Endothelial cell of umbilical vein (primary cell): ENCODE data around the gene GTF3C1. TPM values are rescaled to one million over a fixed set of nuclear protein-coding genes. Genes with fewer than 3 reads are reported as not detected.

Experiments
- BruUV-seq: library from RNA; stranded (reverse); fragments of 400-500 nt; replicated peaks from 2 replicates; lab custom pipeline; 2021; lab: Mats Ljungman, UMichigan
- CTCF ChIA-PET: fragments of 300-600, 350-600 bp; sonication (Branson Sonifier 250); formaldehyde crosslinking; loops from one replicate; lab custom pipeline; 2021; ENCODE audit warnings: antibody characterized with exemption, inconsistent platforms; lab: Charles Lee
- POLR2A ChIA-PET: fragments of 300-600, 350-600 bp; sonication (Branson Sonifier 250); formaldehyde crosslinking; loops from one replicate; lab custom pipeline; 2021; ENCODE audit warnings: antibody characterized with exemption, inconsistent platforms; lab: Charles Lee
- DNase-seq: peaks from one replicate; pipeline ENCODE4 v3.0.0-alpha.2; 2011; ENCODE audit warnings: low read depth, low spot score
- FAIRE-seq: peaks from 2 replicates; lab custom pipeline; 2011; peaks lifted over from hg19 to GRCh38; lab: Jason Lieb, UNC
- H2AFZ ChIP-seq: 2 replicates; pipeline ENCODE4 v1.6.0; 2012; ENCODE audit warnings: low read depth, low read length, control low read depth, inconsistent platforms
- H3K27ac ChIP-seq: 2 replicates; pipeline ENCODE4 v1.5.1; 2011; ENCODE audit warnings: low read depth, mild to moderate bottlenecking, control low read depth, low read length, moderate library complexity; ENCODE audit not compliant: insufficient read depth
- H3K27me3 ChIP-seq, 2 experiments: 2 replicates each; pipeline versions ENCODE4 v1.6.0 to v1.6.1; 2011; ENCODE audit warnings: low read length in 2 of 2, mixed read lengths in 1 of 2; ENCODE audit not compliant: control insufficient read depth in 2 of 2, insufficient read depth in 2 of 2
- H3K36me3 ChIP-seq, 2 experiments: 2 replicates in 1 of 2; 3 replicates in 1 of 2; pipeline ENCODE4 v1.5.1; 2011; ENCODE audit warnings: low read length in 2 of 2, mild to moderate bottlenecking in 1 of 2, moderate library complexity in 1 of 2; ENCODE audit not compliant: control insufficient read depth in 2 of 2, insufficient read depth in 2 of 2; ENCODE audit errors: extremely low read depth in 1 of 2
- H3K4me1 ChIP-seq: 3 replicates; pipeline ENCODE4 v1.5.1; 2011; ENCODE audit warnings: mild to moderate bottlenecking, low read length; ENCODE audit not compliant: control insufficient read depth, insufficient read depth; ENCODE audit errors: extremely low read depth
- H3K4me2 ChIP-seq: 2 replicates; pipeline ENCODE4 v1.6.1; 2011; ENCODE audit warnings: low read length, control low read depth, mixed read lengths; ENCODE audit not compliant: insufficient read depth
- H3K4me3 ChIP-seq, 3 experiments: fragments of 200-600 bp in 1 of 3; sonication (generic), shearing (Covaris generic) in 1 of 3; replicated peaks in 1 of 3; 2 replicates each; pipeline ENCODE4 v1.5.1; 2011 to 2016; ENCODE audit warnings: control low read depth in 3 of 3, low read length in 3 of 3, mild to moderate bottlenecking in 2 of 3, inconsistent platforms in 1 of 3, low read depth in 1 of 3, moderate library complexity in 1 of 3; ENCODE audit not compliant: insufficient read depth in 1 of 3
- H3K79me2 ChIP-seq: 2 replicates; pipeline ENCODE4 v1.6.0; 2012; ENCODE audit warnings: low read length, inconsistent platforms; ENCODE audit not compliant: control insufficient read depth, insufficient read depth
- H3K9ac ChIP-seq: replicated peaks from 2 replicates; pipeline ENCODE3; 2011; ENCODE audit warnings: low read length, control low read depth; ENCODE audit not compliant: insufficient read depth; ENCODE audit errors: extremely low read depth
- H3K9me1 ChIP-seq: replicated peaks from 3 replicates; pipeline ENCODE4 v1.6.0; 2011; ENCODE audit warnings: mild to moderate bottlenecking, low read length; ENCODE audit not compliant: control insufficient read depth, insufficient read depth; ENCODE audit errors: extremely low read depth
- H3K9me3 ChIP-seq: replicated peaks from 2 replicates; pipeline ENCODE4 v1.5.1; 2012; ENCODE audit warnings: low read length, inconsistent platforms; ENCODE audit not compliant: control insufficient read depth, insufficient read depth
- H4K20me1 ChIP-seq: replicated peaks from 2 replicates; pipeline ENCODE3; 2011; ENCODE audit warnings: mild to moderate bottlenecking, low read length; ENCODE audit not compliant: control insufficient read depth, insufficient read depth; ENCODE audit errors: extremely low read depth
- EZH2 ChIP-seq: IDR thresholded peaks from 2 replicates; pipeline ENCODE4 v1.6.1; 2012; ENCODE audit warnings: borderline replicate concordance, low read depth, mild to moderate bottlenecking, moderate library complexity, low read length, inconsistent platforms; ENCODE audit not compliant: severe bottlenecking
- FOS ChIP-seq: IDR thresholded peaks from 2 replicates; pipeline ENCODE4 v1.6.1; 2011; ENCODE audit warnings: mild to moderate bottlenecking, low read length, moderate library complexity, borderline replicate concordance; ENCODE audit not compliant: insufficient read depth
- GATA2 ChIP-seq: IDR thresholded peaks from 2 replicates; pipeline ENCODE4 v1.7.0; 2011; ENCODE audit warnings: low read depth, mild to moderate bottlenecking, moderate library complexity, mixed read lengths, low read length; ENCODE audit not compliant: insufficient read length, insufficient read depth
- JUN ChIP-seq: IDR thresholded peaks from 2 replicates; pipeline ENCODE4 v1.6.1; 2011; ENCODE audit warnings: borderline replicate concordance, low read depth; ENCODE audit not compliant: insufficient read length, insufficient read depth
- MYC ChIP-seq: IDR thresholded peaks from one replicate; pipeline ENCODE4 v1.6.1; 2011; ENCODE audit warnings: mild to moderate bottlenecking, low read depth, low read length
- POLR2A ChIP-seq: IDR thresholded peaks from 2 replicates; pipeline ENCODE4 v1.6.1; 2012; ENCODE audit warnings: low read depth, mild to moderate bottlenecking, control low read depth, low read length
- POLR2AphosphoS5 ChIP-seq: IDR thresholded peaks from 2 replicates; pipeline ENCODE4 v1.6.1; 2012; ENCODE audit warnings: low read depth, mild to moderate bottlenecking, control low read depth, low read length, moderate library complexity; ENCODE audit not compliant: insufficient read depth
- dilution Hi-C: fragments of 300-500 bp; cut with MboI; formaldehyde crosslinking; loops from one replicate; pipeline ENCODE4 v1.15.0; 2019; ENCODE audit warnings: low sequenced_read_pairs; ENCODE audit not compliant: extremely low pct_ligation_motif_present
- intact Hi-C: fragments of 100-400 bp; cut with micrococcal nuclease; formaldehyde crosslinking; loops from one replicate; pipeline ENCODE4 v1.10.0; 2022
- polyA plus RNA-seq, 4 experiments: library from polyadenylated mRNA; depleted of rRNA in 3 of 4; stranded (reverse) in 3 of 4; unstranded in 1 of 4; fragments of >200 nt; gene quantifications; 2 replicates each; pipeline versions ENCODE4 v1.2.1 to v1.2.3, GENCODE V29; 2011 to 2012; ENCODE audit warnings: missing spikeins in 1 of 4
- total RNA-seq: library from RNA; stranded (reverse); gene quantifications from 2 replicates; pipeline ENCODE4 v1.2.3, GENCODE V29; 2021
- TF ChIP-seq, protein P1 (sequence below), 2 donors: IDR thresholded peaks; 1 replicate in 1 of 2; 2 replicates in 1 of 2; pipeline ENCODE4 v1.5.1; 2011; ENCODE audit warnings: low read length in 2 of 2, mild to moderate bottlenecking in 2 of 2, moderate library complexity in 2 of 2, control low read depth in 1 of 2, inconsistent platforms in 1 of 2, low read depth in 1 of 2; ENCODE audit not compliant: insufficient read depth in 1 of 2; ENCODE audit errors: extremely low read depth in 1 of 2
- TF ChIP-seq, protein P2 (sequence below): IDR thresholded peaks from 2 replicates; pipeline ENCODE4 v1.6.1; 2011; ENCODE audit not compliant: insufficient read depth, insufficient read length

Gene GTF3C1
- total and polyA plus RNA-seq, 2 donors (not counting 3 experiments of a cell fraction or from before 2014, with no cell fraction given): 58.1 to 86.1 TPM

DNA sequence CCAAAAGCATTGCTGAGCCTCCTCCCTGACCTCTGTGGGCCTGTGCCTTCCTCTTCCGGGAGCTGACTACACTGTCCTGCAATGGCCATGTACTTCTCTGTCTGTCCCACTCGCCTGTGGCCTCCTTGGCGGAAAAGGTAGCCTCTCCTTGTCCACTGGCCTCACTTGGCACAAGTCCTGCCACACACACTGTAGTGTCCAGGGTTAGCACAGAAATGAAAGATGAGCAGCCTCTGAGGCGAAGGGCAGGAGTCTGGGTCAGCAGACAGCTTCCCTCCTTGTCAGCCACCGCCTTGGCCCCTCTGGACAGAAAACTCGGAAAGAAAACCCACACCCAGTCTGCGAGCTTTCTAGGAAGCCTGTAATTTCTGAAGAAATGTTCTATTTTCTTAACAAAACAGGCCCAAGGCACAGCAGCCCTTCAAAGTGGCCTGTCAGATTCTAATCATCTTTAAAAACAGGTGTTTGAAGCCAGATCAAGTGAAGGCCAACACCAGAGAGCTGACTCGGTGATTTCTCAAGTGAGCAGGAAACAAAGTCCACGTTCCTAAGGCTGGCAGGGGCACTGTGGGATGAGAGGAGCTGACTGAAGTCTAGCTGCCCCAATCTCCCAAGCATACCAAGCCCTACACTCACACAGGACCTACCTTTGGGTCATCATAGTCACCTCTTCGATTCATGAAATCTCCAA lies 67.2 kb downstream of the GTF3C1 start:
- no peaks in the 10 kb centered on the region for H3K4me1 ChIP-seq
- no peaks in the 10 kb centered on the region for H3K79me2 ChIP-seq
- H2AFZ ChIP-seq: no peak overlapping the region
- no peak overlapping the region for H3K27ac ChIP-seq
- H3K4me3 ChIP-seq: no peak overlapping the region
- DNase-seq (no peak), FAIRE-seq (no peak)
- no TSS peak for BruUV-seq
- H3K4me2 ChIP-seq: no peak overlapping the region
- H3K27me3 ChIP-seq: no peaks in the 10 kb centered on the region
- ChIA-PET CTCF (interaction anchor here (1.8 kb wide), 1 partner anchor 15 kb away, joined by 3 read pairs; no protein-coding TSS in a partner anchor), POLR2A (no interaction called here)
- no peaks in the 10 kb centered on the region for H3K9me3 ChIP-seq
- dilution Hi-C loops: no loop called here
- TF ChIP-seq GATA2: no peak
- TF ChIP-seq POLR2AphosphoS5: no peak
- no peak for TF ChIP-seq MYC
- TF ChIP-seq, protein P1, sequence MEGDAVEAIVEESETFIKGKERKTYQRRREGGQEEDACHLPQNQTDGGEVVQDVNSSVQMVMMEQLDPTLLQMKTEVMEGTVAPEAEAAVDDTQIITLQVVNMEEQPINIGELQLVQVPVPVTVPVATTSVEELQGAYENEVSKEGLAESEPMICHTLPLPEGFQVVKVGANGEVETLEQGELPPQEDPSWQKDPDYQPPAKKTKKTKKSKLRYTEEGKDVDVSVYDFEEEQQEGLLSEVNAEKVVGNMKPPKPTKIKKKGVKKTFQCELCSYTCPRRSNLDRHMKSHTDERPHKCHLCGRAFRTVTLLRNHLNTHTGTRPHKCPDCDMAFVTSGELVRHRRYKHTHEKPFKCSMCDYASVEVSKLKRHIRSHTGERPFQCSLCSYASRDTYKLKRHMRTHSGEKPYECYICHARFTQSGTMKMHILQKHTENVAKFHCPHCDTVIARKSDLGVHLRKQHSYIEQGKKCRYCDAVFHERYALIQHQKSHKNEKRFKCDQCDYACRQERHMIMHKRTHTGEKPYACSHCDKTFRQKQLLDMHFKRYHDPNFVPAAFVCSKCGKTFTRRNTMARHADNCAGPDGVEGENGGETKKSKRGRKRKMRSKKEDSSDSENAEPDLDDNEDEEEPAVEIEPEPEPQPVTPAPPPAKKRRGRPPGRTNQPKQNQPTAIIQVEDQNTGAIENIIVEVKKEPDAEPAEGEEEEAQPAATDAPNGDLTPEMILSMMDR (IDR thresholded peaks at IDR 0.05; ENCODE audit: extremely low read depth in 1 of 2, insufficient read depth in 1 of 2, low read depth in 1 of 2, low read length in 2 of 2): no peak
- no peak for TF ChIP-seq JUN
- TF ChIP-seq FOS: no peak
- TF ChIP-seq, protein P2, sequence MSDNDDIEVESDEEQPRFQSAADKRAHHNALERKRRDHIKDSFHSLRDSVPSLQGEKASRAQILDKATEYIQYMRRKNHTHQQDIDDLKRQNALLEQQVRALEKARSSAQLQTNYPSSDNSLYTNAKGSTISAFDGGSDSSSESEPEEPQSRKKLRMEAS: no peak
- no peak for TF ChIP-seq POLR2A
- TF ChIP-seq EZH2: no peak
- intact Hi-C loops: no loop called here
- H3K9ac ChIP-seq: no peak overlapping the region
- no peaks in the 10 kb centered on the region for H3K9me1 ChIP-seq
- H3K36me3 ChIP-seq: peaks cover 20 to 57% of the 10 kb centered on the region in 2 experiments
- H4K20me1 ChIP-seq: no peaks in the 10 kb centered on the region
